Measurements from ENCODE around the gene ERMN. TPM values are rescaled to one million over a fixed set of nuclear protein-coding genes. Genes with fewer than 3 reads are reported as not detected.

Gene ERMN
- total and polyA plus RNA-seq, 12 donors = 0.04 to 0.40 (median 0.13) TPM; not detected in 8

- 82 to 93% (median 84%) methylated on average over 4 of the region's 4 CpGs for WGBS, 4 donors
- DNase-seq = no peak
- H3K27ac ChIP-seq = no peak overlapping the region
- no peak for TF ChIP-seq CTCF (IDR thresholded peaks at IDR 0.05)
- no peak for TF ChIP-seq POLR2A (IDR thresholded peaks at IDR 0.05)
- intact Hi-C loops (cut with DNase I) = no loop called here
- H3K36me3 ChIP-seq (replicated peaks in 1 of 2) = no peaks in the 10 kb centered on the region
- no peaks in the 10 kb centered on the region for H3K9me3 ChIP-seq (replicated peaks in 1 of 3)
- H3K4me1 ChIP-seq (replicated peaks in 1 of 2) = no peaks in the 10 kb centered on the region
- H3K4me3 ChIP-seq = no peak overlapping the region
- no peaks in the 10 kb centered on the region for H3K27me3 ChIP-seq
These were observed 28.7 kb downstream of the ERMN start for GRCh38 chr2:157296958-157297357.

GRCh38 chr2:157296490-157296889, 29.1 kb downstream of the ERMN start:
- no peak for TF ChIP-seq POLR2A (IDR thresholded peaks at IDR 0.05)
- TF ChIP-seq CTCF (IDR thresholded peaks at IDR 0.05) = no peak
- H3K9me3 ChIP-seq (replicated peaks in 1 of 3) = no peaks in the 10 kb centered on the region
- no peak for DNase-seq
- no peak overlapping the region for H3K27ac ChIP-seq
- no peaks in the 10 kb centered on the region for H3K4me1 ChIP-seq (replicated peaks in 1 of 2)
- H3K27me3 ChIP-seq = no peaks in the 10 kb centered on the region
- no peak overlapping the region for H3K4me3 ChIP-seq
- no peaks in the 10 kb centered on the region for H3K36me3 ChIP-seq (replicated peaks in 1 of 2)
- WGBS, 4 donors = 14 to 53% (median 41%) methylated on average over 1 of the region's 1 CpG
- intact Hi-C loops (cut with DNase I) = no loop called here

GRCh38 chr2:157292853-157293252, 32.8 kb downstream of the ERMN start:
- Histone ChIP-seq H3K27ac (no peak overlapping the region), H3K4me3 (no peak overlapping the region), H3K4me1 (replicated peaks in 1 of 2) (no peaks in the 10 kb centered on the region), H3K27me3 (no peaks in the 10 kb centered on the region), H3K9me3 (replicated peaks in 1 of 3) (no peaks in the 10 kb centered on the region), H3K36me3 (replicated peaks in 1 of 2) (no peaks in the 10 kb centered on the region)
- no peak for DNase-seq
- TF ChIP-seq POLR2A (IDR thresholded peaks at IDR 0.05) (no peak), CTCF (IDR thresholded peaks at IDR 0.05) (no peak)
- WGBS, 4 donors = 75 to 88% (median 87%) methylated on average over 4 to 5 of the region's 5 CpGs
- intact Hi-C loops (cut with DNase I) = no loop called here

GRCh38 chr2:157291018-157291417, 34.6 kb downstream of the ERMN start:
- TF ChIP-seq POLR2A (IDR thresholded peaks at IDR 0.05) (no peak), CTCF (IDR thresholded peaks at IDR 0.05) (no peak)
- no peak for DNase-seq
- no peaks in the 10 kb centered on the region for H3K9me3 ChIP-seq (replicated peaks in 1 of 3)
- H3K27ac ChIP-seq = no peak overlapping the region
- H3K4me3 ChIP-seq = no peak overlapping the region
- intact Hi-C loops (cut with DNase I) = no loop called here
- 84 to 94% (median 90%) methylated on average over 1 of the region's 1 CpG for WGBS, 4 donors
- no peaks in the 10 kb centered on the region for H3K36me3 ChIP-seq (replicated peaks in 1 of 2)
- H3K27me3 ChIP-seq = no peaks in the 10 kb centered on the region
- no peaks in the 10 kb centered on the region for H3K4me1 ChIP-seq (replicated peaks in 1 of 2)
